ENCODE data around the gene ZNF74.

GRCh38 chr22:20402960-20403778, 9.2 kb downstream of the ZNF74 start:
- TF ChIP-seq CTCF (IDR thresholded peaks at IDR 0.05) (no peak), POLR2A (IDR thresholded peaks at IDR 0.05) (no peak)
